Mesothelial cell of epicardium (in vitro differentiated cells): ENCODE data around the gene JARID2. TPM values are rescaled to one million over a fixed set of nuclear protein-coding genes. Genes with fewer than 3 reads are reported as not detected.
A peak's percentile ranks its signal among the peaks of the same experiment; 100 is the strongest.

ENCODE experiments used
- DNase-seq, 2 experiments: peaks; one replicate each; pipeline ENCODE4 v3.0.0; 2021; ENCODE audit warnings: low spot score in 2 of 2; ENCODE audit not compliant: unreplicated experiment in 2 of 2
- H3K27ac Mint-ChIP-seq: 2 replicates; pipeline ENCODE4 v1.8.0; 2021; ENCODE audit warnings: mixed read lengths
- H3K27me3 Mint-ChIP-seq: 2 replicates; pipeline ENCODE4 v1.8.0; 2021; ENCODE audit warnings: low read depth, mixed read lengths
- H3K36me3 Mint-ChIP-seq: 2 replicates; pipeline ENCODE4 v1.8.0; 2021; ENCODE audit warnings: mixed read lengths
- H3K4me1 Mint-ChIP-seq: 2 replicates; pipeline ENCODE4 v1.8.0; 2021; ENCODE audit warnings: mixed read lengths
- H3K4me3 Mint-ChIP-seq: 2 replicates; pipeline ENCODE4 v1.8.0; 2021; ENCODE audit warnings: mild to moderate bottlenecking, moderate library complexity, mixed read lengths
- H3K9me3 Mint-ChIP-seq: 2 replicates; pipeline ENCODE4 v1.8.0; 2021; ENCODE audit warnings: mixed read lengths
- CTCF ChIP-seq: fragments of 200-600 bp; sonication (generic); IDR thresholded peaks from one replicate; pipeline ENCODE4 v1.5.0; 2021; ENCODE audit warnings: antibody characterized with exemption; ENCODE audit not compliant: unreplicated experiment
- total RNA-seq: library from RNA; stranded (reverse); gene quantifications from 3 replicates; pipeline ENCODE4 v1.2.1, GENCODE V29; 2021

Gene JARID2
- total RNA-seq, 1 donor from 2014 or later = 35.3 TPM

- no peak for DNase-seq
- Mint-ChIP-seq H3K4me3 (no peak overlapping the region), H3K9me3 (no peaks in the 10 kb centered on the region), H3K4me1 (peaks cover 5% of the 10 kb centered on the region), H3K27me3 (no peaks in the 10 kb centered on the region), H3K27ac (no peak overlapping the region), H3K36me3 (peaks cover 8% of the 10 kb centered on the region)
- TF ChIP-seq CTCF = no peak
Observed at GRCh38 chr6:15474196-15474595, 228.3 kb downstream of the JARID2 start.

- Mint-ChIP-seq H3K36me3 (peaks cover 8% of the 10 kb centered on the region), H3K9me3 (no peaks in the 10 kb centered on the region), H3K4me1 (peaks cover 7% of the 10 kb centered on the region), H3K27me3 (no peaks in the 10 kb centered on the region), H3K27ac (no peak overlapping the region), H3K4me3 (no peak overlapping the region)
- TF ChIP-seq CTCF = no peak
- DNase-seq = no peak
Observed at GRCh38 chr6:15475261-15475660, 229.4 kb downstream of the JARID2 start.

- H3K27me3 Mint-ChIP-seq = no peaks in the 10 kb centered on the region
- TF ChIP-seq CTCF = no peak
- H3K4me1 Mint-ChIP-seq = peaks cover 12% of the 10 kb centered on the region
Observed at GRCh38 chr6:15475872-15476271, 230.0 kb downstream of the JARID2 start.

GRCh38 chr6:15476631-15477380 is 230.9 kb downstream of the JARID2 start:
- Mint-ChIP-seq H3K27ac (peak overlapping the region; percentile 23), H3K27me3 (no peaks in the 10 kb centered on the region), H3K4me1 (peaks cover 21% of the 10 kb centered on the region), H3K9me3 (no peaks in the 10 kb centered on the region), H3K36me3 (peaks cover 8% of the 10 kb centered on the region), H3K4me3 (no peak overlapping the region)
- no peak for TF ChIP-seq CTCF
- no peak for DNase-seq

More at GRCh38 chr6:15475872-15476271, 230.0 kb downstream of the JARID2 start:
- no peak overlapping the region for H3K27ac Mint-ChIP-seq
- H3K9me3 Mint-ChIP-seq = no peaks in the 10 kb centered on the region
- DNase-seq = no peak
- H3K4me3 Mint-ChIP-seq = no peak overlapping the region
- peaks cover 8% of the 10 kb centered on the region for H3K36me3 Mint-ChIP-seq

- H3K4me3 Mint-ChIP-seq = no peak overlapping the region
- no peaks in the 10 kb centered on the region for H3K27me3 Mint-ChIP-seq
- H3K4me1 Mint-ChIP-seq = peaks cover 23% of the 10 kb centered on the region
- H3K36me3 Mint-ChIP-seq = peaks cover 8% of the 10 kb centered on the region
- H3K27ac Mint-ChIP-seq = no peak overlapping the region
- DNase-seq = no peak
- H3K9me3 Mint-ChIP-seq = no peaks in the 10 kb centered on the region
- no peak for TF ChIP-seq CTCF
Observed at GRCh38 chr6:15477746-15478145, 231.9 kb downstream of the JARID2 start.
